Lower leg skin (tissue), 4 donors: ENCODE data around the gene DUSP5. TPM values are rescaled to one million over a fixed set of nuclear protein-coding genes. Genes with fewer than 3 reads are reported as not detected.

ENCODE experiments used
- DNase-seq, 2 donors: peaks; one replicate each; pipeline ENCODE4 v3.0.0-alpha.2; 2019; ENCODE audit warnings: low spot score in 2 of 2
- H3K4me3 ChIP-seq: fragments of 200-600 bp; sonication (generic); 2 replicates; pipeline ENCODE4 v1.5.1; 2017; ENCODE audit warnings: mild to moderate bottlenecking, low read depth; ENCODE audit not compliant: poor library complexity, severe bottlenecking
- POLR2A ChIP-seq, 2 donors: fragments of 450-650 bp; IDR thresholded peaks; one replicate each; pipeline ENCODE4 v1.6.1; 2016 to 2017; ENCODE audit warnings: antibody characterized with exemption in 2 of 2, mild to moderate bottlenecking in 1 of 2, moderate library complexity in 1 of 2
- WGBS, 2 donors: methylation state at CpG; one replicate each; pipeline ENCODE4 v1.1.5; 2018; 5-methylcytosine and 5-hydroxymethylcytosine counted together
- intact Hi-C: fragments of 100-400 bp; cut with DNase I; formaldehyde crosslinking; loops from one replicate; pipeline ENCODE4 v1.15.0; 2023; ENCODE audit warnings: low total_unique reads
- total RNA-seq, 4 donors: library from RNA; depleted of rRNA; stranded (reverse); fragments of >200 nt; gene quantifications; one replicate each; pipeline ENCODE4 v1.1.0, GENCODE V29; 2016
- TF ChIP-seq, protein P1 (sequence below), 3 donors: fragments of 450-650 bp; IDR thresholded peaks; one replicate each; pipeline ENCODE4 v1.5.1; 2016; ENCODE audit warnings: antibody characterized with exemption in 3 of 3, mild to moderate bottlenecking in 3 of 3, moderate library complexity in 2 of 3

Gene DUSP5
- total RNA-seq, 4 donors from 2014 or later = 29.8 to 57.2 (median 32.9) TPM

DNA sequence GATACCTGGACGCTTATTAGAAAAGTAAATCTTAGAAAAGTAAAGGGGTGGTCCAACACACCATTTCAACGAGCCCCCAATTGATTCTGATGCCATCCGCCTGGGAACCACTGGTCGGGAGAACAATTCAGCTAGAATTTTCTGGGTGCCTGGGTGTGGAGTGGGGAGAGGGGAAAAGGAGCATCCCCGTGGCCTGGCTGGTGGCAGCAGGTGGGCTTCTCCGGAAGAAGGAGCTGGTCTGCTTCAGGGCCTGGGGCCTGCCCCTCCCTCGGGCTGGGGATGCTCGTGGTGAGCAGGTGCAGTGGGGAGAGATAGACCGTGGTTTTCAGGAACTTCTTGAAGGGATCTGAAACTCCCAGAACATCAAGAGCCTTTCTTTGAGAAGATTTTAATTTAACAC is 39.9 kb upstream of the DUSP5 start:
- no peak for TF ChIP-seq POLR2A (IDR thresholded peaks at IDR 0.05)
- TF ChIP-seq, protein P1, sequence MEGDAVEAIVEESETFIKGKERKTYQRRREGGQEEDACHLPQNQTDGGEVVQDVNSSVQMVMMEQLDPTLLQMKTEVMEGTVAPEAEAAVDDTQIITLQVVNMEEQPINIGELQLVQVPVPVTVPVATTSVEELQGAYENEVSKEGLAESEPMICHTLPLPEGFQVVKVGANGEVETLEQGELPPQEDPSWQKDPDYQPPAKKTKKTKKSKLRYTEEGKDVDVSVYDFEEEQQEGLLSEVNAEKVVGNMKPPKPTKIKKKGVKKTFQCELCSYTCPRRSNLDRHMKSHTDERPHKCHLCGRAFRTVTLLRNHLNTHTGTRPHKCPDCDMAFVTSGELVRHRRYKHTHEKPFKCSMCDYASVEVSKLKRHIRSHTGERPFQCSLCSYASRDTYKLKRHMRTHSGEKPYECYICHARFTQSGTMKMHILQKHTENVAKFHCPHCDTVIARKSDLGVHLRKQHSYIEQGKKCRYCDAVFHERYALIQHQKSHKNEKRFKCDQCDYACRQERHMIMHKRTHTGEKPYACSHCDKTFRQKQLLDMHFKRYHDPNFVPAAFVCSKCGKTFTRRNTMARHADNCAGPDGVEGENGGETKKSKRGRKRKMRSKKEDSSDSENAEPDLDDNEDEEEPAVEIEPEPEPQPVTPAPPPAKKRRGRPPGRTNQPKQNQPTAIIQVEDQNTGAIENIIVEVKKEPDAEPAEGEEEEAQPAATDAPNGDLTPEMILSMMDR (IDR thresholded peaks at IDR 0.05) = no peak
- 89 to 92% methylated on average over 9 of the region's 9 CpGs for WGBS, 2 donors
- intact Hi-C loops = no loop called here
- DNase-seq = peak in 1 of 2 donors; percentile 58
- no peak overlapping the region for H3K4me3 ChIP-seq

DNA sequence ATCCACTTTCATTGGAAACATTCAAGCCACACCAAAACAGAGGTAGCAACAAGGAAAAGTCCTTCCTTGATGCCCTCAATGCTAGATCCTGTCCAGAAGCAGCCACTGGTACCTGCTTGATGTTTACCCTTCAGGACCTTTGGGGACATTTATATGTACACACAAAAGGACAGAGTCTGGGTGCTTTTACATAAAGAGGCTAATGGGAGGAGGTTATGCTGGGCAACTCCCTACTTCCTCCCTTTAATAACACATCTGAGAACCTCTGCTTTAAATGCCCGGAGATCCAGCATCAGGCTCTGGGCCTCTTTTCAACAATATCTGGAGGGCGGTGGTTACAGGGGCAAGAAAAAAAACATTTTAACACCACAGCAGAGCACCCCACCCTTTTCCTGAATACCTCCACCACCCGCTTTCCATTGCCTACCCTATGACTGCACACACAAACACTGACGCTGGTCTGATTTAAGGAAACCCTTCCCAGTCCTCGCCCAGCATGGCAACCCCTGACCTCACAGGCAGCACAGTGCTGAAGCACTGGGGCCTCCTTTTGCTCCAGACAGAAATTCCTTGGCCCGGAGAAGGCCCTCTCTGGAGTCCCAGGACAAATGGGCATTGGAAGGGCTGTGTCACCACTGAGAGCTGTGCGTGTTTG is 39.3 kb upstream of the DUSP5 start:
- no peak for TF ChIP-seq POLR2A (IDR thresholded peaks at IDR 0.05)
- TF ChIP-seq, protein P1 (IDR thresholded peaks at IDR 0.05) = no peak
- DNase-seq = peak in 1 of 2 donors; percentile 82
- H3K4me3 ChIP-seq = no peak overlapping the region
- WGBS, 2 donors = 76 to 87% methylated on average over 7 of the region's 7 CpGs
- intact Hi-C loops = no loop called here

DNA sequence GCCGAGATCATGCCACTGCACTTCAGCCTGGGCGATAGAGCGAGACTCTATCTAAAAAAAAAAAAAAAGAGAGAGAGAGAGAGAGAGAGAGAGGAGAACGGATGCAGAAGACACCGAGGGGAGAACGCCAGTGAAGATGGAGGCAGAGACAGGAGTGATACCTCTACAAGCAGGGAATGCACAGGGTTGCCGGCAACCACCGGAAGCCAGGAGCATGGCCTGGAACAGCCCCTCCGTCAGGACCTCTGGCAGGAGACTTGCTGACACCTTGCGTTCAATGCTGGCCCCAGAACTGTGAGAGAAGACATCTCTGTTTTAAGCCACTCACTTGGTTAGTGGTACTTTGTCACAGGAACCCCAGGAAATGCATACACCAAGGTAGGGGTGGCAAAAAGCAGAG is 38.1 kb upstream of the DUSP5 start:
- WGBS, 2 donors = 93% methylated on average over 10 of the region's 10 CpGs
- peak in 1 of 2 donors; percentile 70 for DNase-seq
- TF ChIP-seq, protein P1 (IDR thresholded peaks at IDR 0.05) = no peak
- TF ChIP-seq POLR2A (IDR thresholded peaks at IDR 0.05) = no peak
- intact Hi-C loops = no loop called here
- no peak overlapping the region for H3K4me3 ChIP-seq

DNA sequence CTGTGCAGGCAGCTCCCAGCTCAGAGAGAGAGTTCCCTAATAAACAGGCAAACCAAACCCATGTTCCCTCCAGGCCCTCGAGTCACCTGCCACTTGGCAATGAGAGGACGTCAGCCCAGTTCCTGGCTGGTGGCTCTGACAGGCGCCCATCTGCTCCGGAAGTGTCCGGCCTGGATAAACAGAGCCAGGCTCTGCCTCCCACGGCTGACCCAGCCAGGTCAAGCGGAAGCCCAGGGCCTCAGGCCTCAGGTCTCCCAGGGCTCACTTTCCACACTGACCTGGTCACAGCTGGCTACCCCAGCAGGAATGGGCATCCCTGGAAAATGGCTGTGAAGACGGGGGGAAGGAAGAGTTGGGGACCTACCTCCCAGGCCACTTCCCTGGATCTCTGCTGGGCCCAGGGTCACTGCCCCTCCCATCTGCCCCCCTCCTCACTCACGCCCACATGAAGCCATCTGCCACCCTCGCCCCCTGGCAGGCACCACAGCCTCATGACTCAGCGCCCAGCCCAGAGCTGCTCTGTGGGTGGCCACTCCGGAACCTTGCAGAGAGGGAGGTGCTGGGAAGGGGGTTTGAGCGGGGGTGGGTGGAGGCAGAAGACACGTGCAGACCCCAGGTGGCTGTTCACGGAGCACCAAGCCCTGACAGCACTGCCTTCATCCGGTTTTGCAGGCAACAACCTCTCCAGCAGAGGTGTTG is 37.4 kb upstream of the DUSP5 start:
- intact Hi-C loops = no loop called here
- 39 to 45% methylated on average over 15 of the region's 16 CpGs for WGBS, 2 donors

DNA sequence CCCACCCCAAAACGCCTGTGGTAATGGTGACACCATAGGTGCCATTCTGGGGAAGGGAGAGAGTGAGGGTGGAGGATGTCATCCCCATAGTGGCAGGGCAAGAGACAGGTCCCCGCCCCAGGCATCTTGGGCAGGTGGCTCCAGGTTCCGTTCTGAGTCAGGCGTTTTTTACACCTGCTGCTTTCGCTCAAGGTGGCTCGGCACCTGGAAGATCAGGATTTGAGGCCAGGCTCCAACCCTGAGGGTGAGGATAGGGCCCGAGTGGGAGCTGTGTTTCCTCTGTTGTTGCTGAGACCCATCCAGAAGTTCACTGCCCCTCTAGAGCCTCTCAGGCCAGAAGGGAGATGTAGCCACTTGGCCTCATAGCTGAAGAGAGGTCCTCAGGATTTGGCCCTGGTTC is 36.6 kb upstream of the DUSP5 start:
- peak in 1 of 2 donors; percentile 59 for DNase-seq
- H3K4me3 ChIP-seq = no peak overlapping the region
- TF ChIP-seq, protein P1 (IDR thresholded peaks at IDR 0.05) = no peak
- TF ChIP-seq POLR2A (IDR thresholded peaks at IDR 0.05) = no peak
- intact Hi-C loops = no loop called here
- WGBS, 2 donors = 72 to 80% methylated on average over 7 of the region's 7 CpGs

More for the DNA sequence above, 37.4 kb upstream of the DUSP5 start:
- no peak overlapping the region for H3K4me3 ChIP-seq
- peak in 1 of 2 donors; percentile 89 for DNase-seq
- no peak for TF ChIP-seq POLR2A (IDR thresholded peaks at IDR 0.05)
- TF ChIP-seq, protein P1 (IDR thresholded peaks at IDR 0.05) = no peak
